Measurements from ENCODE around the gene ST3GAL3.
"Not testable (repeated sequence)": the region's sequence is repeated elsewhere in the genome, so short reads cannot be mapped to it uniquely, and the experiment has no call there.

ST3GAL3 gene

DNA sequence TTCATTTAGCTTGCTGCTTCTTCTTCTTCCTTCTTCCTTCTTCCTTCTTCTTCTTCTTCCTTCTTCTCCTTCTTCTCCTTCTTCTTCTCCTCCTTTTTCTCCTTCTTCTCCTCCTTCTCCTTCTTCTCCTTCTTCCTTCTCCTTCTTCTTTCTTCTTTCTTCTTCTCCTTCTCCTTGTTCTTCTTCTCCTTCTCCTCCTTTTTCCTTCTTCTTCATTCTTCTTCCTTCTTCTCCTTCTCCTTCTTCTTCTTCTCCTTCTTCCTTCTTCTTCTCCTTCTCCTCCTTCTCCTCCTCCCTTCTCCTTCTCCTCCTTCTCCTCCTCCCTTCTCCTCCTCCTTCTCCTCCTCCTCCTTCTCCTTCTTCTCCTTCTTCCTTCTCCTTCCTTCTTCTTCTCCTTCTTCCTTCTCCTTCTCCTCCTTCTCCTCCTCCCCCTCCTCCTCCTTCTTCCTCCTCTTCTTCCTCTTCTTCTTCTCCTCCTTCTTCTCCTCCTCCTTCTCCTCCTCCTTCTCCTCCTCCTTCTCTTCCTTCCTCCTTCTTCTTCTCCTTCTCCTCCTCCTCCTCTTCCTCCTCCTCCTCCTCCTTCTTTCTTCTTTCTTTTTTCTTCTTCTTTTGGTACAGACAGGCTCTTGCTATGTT, 110.1 kb downstream of the ST3GAL3 start:
- no peak for DNase-seq (ENCODE audit: extremely low read depth in 1 of 2, low read depth in 1 of 2)

DNA sequence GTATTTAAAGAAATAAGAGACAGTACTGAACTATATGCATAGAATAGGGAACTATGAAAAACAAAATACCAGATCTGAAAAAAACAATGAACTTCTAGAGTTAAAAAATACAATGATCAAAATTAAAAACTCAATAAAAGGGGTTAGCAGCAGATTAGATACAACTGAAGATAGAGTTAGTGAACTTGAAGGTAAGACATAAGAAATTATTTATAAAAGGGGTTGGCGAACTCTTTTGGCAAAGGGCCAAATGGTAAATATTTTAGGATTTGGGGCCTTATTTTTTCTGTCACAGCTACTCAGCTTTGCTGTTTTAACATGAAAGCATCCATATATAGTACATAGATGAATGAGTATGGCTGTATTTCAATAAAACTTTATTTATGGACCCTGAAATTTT, 111.4 kb downstream of the ST3GAL3 start:
- DNase-seq (ENCODE audit: extremely low read depth in 1 of 2, low read depth in 1 of 2) = no peak

DNA sequence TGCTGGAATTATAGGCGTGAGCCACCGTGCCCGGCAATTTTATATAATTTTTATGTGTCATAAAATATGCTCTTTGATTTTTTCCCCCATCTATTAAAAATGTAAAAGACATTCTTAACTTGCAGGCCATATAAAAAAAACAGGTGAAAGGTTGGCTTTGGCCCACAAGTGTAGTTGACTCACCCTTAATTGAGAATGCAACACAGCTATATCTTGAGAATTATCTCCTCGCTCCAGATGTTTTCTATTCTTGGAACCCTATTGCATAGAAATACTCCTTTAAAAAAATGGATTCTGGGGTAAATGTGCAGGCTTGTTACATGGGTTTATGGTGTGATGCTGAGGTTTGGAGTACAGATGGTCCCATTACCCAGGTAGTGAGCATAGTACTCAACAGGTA, 112.0 kb downstream of the ST3GAL3 start:
- no peak for DNase-seq (ENCODE audit: extremely low read depth in 1 of 2, low read depth in 1 of 2)

DNA sequence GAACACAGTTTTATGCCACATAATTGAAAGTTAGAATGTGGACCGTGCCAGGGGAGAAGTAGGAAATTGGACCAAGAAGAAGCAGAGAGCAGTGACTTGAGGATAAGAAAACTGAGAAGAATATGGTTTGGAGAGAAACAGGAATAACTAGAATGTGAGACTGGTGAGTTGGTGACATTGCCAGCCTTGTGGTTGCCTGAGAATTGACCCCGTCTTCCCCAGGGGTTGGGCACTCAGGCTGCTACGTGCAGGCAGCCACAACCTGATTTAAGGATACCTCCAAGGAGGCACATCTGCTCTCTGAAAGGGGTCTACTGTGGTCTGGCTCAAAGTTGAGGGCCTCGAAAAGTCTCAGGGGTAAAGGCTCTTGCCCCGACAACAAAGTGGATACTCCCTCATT, 114.1 kb downstream of the ST3GAL3 start:
- DNase-seq (ENCODE audit: extremely low read depth in 1 of 2, low read depth in 1 of 2) = no peak

DNA sequence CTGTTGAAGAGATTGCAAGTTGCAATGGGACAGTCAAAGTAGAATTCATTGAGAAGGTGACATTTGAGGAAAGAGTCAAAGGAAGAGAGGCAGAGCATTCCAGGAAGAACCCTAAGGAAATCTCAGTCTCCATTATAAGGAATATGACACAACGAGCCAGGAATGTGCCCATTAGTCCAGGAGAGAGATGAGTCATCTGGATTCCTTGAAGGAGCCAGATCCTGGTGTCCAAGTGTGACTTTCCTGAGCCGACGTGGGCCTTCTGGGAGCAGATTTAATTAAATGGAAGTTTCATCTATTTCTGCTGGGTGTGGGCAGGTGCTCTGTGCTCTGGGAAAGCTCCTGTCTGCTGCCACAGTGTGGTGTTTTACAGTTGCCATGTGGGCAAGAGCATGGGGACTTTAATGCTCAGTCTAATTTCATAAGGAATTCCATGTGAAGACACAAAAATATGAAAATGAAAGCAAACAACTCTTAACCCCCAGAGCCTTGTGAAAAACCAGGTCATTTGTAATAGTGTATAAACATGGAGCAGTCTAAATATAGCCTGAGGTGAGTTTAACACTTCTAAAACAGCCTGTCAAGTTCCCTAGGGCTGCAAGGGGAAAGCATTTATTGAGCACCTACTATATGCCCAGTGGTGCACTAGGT, 114.8 kb downstream of the ST3GAL3 start:
- no peak for DNase-seq (ENCODE audit: extremely low read depth in 1 of 2, low read depth in 1 of 2)

DNA sequence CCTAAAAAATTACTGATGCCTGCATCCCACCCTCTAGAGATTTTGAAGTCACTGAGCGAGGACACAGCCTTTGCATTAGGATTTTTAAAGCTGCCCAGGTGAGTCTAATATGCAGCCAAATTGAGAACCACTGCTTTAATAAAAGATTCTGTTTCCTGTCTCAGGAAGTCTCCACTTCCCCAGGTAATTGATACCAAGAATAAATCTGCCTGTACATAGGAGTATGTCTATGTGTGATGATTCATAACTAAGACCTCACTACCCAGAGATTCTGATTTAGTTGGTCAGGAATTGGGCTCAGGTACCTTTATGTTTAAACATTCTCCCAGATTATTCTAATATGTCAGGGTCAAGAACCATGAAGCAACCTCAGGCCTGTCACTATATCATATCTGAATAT, 117.5 kb downstream of the ST3GAL3 start:
- DNase-seq (ENCODE audit: extremely low read depth in 1 of 2, low read depth in 1 of 2) = no peak

DNA sequence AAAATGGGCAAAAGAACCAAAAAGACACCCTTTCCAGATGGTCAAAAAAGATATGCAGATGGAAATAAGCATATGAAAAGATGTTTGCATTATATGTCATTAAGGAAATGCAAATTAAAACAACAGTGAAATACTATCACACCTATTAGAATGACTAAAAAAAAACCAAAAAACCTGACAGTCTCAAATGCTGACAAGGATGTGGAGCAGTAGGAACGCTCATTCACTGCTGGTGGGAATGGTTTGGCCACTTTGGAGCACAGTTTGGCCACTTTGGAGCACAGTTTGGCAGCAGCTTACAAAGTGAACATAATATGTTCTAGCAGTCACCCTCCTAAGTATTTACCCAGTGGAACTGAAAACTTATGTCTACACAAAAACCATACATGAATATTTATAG, 121.2 kb downstream of the ST3GAL3 start:
- DNase-seq (ENCODE audit: extremely low read depth in 1 of 2, low read depth in 1 of 2) = no peak

DNA sequence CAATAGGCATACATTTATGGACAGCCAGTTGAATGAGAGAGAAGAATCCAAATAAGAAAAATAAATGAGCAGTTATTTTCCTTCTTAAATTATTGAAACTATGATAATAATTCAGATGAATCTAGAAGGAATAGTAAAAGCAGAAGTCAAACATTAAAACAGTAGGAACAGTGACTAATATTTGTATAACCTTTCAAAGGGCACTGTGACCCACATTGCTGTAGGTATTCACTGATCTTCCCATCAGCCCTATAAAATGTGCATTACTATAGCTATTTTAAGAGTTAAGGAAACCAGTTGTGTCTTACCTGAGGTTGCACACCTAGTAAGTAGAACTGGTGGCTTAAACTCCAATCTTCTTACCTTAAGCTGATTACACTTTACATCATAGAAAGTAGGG, 123.5 kb downstream of the ST3GAL3 start:
- DNase-seq (ENCODE audit: extremely low read depth in 1 of 2, low read depth in 1 of 2) = no peak

DNA sequence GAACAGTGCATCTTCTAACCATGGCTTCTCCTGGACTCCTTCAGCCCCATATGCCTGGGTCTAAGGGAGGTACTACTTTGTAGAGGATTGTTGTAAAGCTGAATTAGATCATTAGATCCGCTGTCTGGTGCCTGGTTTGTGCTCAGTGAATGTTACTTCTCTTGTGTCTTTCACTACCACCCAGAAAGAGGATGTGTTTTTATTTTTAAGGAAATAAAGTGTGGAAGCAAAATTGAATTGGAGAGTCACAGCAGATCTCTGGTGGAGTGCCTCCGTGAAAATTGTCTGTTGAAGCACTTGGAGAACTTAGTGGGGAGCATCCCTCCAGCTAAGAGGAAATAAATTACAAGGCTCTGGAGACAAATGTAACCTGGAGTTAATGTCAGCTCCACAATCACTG, 124.5 kb downstream of the ST3GAL3 start:
- no peak for DNase-seq (ENCODE audit: extremely low read depth in 1 of 2, low read depth in 1 of 2)

DNA sequence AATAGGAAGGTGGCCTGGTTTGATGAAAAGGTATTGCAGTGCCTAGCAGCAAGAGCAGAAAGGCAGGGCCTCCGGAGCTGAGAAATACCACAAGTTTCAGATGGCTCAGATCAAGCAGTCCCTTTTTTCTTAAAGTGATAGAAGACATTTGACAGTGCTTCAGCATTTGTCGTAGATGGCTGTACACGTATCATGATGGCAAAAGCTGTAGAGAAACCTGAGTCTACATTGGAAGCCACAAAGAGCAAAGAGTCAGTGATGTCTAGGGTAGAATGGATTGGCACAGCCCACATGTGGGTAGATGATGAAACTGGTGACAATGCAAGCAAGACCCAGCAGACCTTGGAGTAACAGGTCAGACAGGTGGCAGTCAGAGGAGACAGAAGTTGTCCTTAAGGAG, 124.9 kb downstream of the ST3GAL3 start:
- DNase-seq (ENCODE audit: extremely low read depth in 1 of 2, low read depth in 1 of 2) = no peak

DNA sequence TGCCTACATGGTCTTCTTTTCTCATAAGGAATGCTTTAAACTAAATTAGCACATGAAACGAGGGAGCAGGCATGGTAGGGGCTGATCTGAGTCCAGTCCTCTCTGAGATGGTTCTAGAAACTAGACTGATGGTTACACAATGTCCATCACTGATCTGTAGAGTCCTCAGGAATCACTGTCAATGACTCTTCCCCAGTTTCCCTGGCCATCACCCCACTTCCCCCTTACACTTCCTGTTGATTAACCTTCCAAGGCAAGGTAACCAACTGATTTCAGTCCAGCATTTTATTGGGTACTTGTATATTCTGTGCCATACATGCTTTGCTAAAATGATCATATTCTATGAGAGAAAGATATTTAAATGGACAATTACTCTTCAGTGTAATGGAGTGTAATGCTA, 125.7 kb downstream of the ST3GAL3 start:
- no peak for DNase-seq (ENCODE audit: extremely low read depth in 1 of 2, low read depth in 1 of 2)

DNA sequence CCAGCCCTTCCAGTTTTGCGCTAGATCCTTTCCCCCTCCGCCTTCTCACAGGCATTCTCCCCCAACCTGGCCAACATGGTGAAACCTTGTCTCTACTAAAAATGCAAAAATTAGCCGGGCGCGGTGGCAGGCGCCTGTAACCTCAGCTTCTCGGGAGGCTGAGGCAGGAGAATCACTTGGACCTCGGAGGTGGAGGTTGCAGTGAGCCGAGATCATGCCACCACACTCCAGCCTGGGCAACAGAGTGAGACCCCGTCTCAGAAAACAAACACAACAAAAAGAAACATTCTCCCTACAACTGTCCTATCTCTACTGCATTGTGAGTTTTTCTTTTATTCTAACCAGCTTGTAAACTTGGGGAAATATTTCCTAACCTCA, 126.6 kb downstream of the ST3GAL3 start:
- DNase-seq (ENCODE audit: extremely low read depth in 1 of 2, low read depth in 1 of 2) = not testable (repeated sequence)

DNA sequence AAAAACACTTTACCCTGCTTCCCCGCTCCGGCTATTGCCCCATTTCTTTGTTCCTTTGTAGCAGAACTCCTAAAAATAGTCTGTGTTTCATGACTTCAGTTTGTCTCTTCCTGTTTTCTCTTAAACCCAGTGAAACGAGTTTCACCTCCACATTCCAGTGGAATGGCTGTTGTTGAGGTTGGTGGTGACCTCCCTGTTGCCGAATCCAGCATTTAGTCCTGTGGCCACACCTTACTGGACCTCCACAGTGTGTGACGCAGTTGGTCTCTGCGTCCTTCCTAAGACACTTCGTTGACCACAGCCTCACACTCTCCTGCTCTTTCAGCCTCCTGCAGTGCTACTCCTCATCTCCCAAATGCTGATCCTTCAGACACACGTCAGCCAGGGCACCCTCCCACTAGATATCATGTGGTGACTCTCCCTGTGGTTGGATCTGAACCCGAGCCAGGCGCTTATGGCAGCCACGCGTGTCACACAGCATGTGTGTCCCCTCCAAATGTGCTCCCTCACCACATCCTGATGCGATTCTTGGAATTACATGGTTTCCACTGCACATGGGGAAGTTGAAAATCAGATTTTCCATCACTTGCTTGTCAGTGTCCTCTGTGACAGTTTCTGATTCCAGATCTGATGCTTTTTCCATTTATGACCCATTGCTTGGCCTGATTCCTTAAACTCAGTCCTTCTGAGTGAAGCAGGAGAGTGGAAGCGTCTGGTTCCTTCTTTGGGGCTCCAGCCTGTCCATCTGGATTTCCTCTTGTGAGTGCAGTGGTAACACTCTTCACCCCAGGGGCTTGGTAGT, 127.1 kb downstream of the ST3GAL3 start:
- DNase-seq (ENCODE audit: extremely low read depth in 1 of 2, low read depth in 1 of 2) = no peak

DNA sequence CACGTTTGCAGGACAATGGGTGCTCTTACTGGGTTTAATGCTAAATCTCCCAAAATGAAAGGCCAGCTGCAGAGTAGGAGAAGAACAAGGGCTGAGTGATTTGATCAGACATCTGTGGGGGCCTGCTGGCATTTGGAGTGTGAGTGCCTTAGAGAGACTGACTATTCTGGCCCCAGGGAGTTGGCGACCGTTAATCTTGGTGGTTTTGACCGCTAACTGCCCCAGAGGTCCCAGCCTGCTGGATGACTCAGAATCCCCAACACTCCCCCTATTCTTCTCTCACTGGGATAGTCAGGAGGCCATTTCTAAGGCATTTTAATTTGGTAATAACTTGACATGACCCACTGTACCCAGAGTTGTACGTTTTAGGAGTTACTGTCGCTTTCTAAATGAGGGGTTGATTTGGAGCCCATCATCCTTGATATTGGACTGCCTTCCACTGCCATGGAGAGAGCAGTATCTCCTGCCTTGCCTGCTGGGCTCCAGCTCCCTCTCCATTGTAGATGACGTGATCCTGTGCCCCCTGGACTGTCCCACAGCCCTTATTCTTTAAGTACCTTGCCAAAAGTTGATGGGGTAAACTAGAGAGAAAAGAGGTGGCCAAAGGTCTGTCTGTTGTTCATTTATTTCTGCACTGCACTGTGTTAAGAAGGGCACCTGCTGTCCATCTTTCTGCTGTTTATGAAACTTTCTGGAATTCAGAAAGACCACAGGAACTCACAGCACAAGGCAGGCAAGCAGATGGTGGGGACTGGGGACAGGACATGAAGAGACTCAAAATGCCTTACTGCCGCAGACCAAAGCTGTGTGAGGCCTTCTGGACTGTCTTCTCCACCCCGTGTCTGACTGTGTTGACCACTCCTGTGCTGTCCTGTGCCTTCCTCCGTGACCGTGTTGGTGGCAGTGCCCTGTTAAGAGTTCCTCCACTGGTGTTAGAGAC, 128.0 kb downstream of the ST3GAL3 start:
- DNase-seq (ENCODE audit: extremely low read depth in 1 of 2, low read depth in 1 of 2) = no peak

DNA sequence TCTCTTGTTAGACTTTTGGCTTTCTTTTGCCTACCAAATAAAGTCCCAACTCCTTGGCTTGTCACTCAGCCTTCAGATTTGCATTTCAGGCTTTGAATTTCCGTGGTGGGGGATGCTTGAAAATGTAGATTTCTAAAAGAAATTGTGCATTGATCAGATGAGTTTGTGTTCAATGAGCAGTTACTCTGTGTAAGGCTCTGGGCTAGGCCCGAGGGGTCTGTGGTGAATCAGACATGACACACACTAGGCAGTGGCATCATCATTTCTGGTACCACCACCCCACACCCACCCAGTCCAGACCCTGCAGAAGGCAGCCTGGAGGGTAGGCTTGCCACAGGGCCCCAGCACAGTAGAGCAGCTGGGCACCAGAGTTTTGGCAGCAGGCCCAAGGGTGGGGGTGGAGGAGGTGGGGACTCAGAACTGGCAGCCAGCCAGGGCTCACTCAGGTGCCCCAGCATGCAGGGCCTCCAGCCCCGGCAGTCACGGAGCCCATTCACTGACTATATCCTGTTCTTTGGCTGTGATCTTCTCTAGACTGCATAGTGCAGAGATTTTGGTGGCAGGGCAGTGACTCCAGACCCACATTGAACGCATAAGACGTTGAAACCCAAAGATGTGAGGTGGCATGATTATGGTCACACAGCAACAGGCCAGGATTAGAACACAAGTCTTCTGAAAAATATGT, 129.1 kb downstream of the ST3GAL3 start:
- DNase-seq (ENCODE audit: extremely low read depth in 1 of 2, low read depth in 1 of 2) = peak; percentile 38 to 48

DNA sequence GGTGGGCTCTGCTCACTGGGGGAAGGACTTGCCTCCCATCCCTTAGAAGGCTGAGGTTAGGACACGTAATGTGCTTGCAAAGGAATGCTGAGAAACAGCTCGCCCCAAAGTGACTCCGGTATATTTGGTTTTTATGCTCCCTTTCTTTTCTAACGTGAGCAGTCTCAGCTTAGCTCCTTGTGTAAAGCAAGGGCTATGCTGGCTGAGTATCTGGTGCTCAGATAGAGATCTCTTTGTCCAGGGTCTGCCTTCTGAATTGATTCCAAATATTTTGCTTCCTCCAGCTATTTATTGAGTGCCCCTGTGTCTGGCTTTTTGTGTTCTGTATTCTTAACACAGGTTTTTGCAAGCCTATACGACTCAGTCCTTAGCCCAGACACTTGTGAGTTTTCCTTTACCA, 131.7 kb downstream of the ST3GAL3 start:
- DNase-seq (ENCODE audit: extremely low read depth in 1 of 2, low read depth in 1 of 2) = no peak

DNA sequence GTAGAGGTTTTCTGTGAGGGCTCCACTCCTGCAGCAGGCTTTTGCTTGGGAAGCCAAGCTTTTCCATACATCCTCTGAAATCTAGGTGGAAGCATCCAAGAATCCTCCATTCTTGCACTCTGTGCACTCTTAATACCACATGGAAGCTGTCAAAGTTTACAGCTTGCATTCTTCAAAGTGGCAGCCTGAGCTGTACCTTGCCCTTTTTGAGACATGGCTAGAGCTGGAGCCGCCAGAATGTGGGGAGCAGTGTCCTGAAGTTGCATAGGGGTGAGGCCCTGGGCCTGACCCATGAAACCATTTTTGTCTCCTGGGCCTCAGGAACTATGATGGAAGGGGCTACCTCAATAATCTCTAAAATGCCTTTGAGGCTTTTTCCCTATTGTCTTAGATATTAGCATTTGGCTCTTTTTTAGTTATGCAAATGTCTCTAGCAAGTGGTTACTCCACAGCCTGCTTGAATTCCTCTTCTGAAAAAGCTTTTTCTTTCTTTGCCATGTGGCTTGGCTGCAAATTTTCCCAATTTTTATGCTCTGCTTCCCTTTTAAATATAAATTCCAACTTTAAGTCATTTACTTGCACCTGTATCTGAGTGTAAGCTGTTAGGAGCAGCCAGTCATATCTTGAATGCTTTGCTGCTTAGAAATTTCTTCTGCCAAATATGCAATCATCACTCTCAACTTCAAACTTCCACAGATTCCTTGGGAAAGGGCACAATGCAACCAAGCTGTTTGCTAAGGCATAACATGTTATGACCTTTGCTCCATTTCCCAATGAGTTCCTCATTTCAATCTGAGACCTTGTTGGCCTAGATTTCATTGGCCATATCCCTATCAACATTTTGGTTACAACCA, 134.2 kb downstream of the ST3GAL3 start:
- DNase-seq (ENCODE audit: extremely low read depth in 1 of 2, low read depth in 1 of 2) = no peak

DNA sequence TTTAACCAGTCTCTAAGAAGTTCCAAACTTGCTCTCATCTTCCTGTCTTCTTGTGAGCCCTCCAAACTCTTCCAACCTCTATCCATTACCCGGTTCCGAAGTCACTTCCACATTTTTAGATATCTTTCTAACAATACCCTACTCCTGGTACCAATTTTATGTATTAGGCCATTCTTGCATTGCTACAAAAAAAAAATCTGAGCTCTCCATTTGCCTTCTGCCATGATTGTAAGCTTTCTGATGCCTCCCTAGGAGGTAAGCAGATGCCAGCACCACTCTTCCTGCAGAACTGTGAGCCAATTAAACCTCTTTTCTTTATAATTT, 134.8 kb downstream of the ST3GAL3 start:
- no peak for DNase-seq (ENCODE audit: extremely low read depth in 1 of 2, low read depth in 1 of 2)

DNA sequence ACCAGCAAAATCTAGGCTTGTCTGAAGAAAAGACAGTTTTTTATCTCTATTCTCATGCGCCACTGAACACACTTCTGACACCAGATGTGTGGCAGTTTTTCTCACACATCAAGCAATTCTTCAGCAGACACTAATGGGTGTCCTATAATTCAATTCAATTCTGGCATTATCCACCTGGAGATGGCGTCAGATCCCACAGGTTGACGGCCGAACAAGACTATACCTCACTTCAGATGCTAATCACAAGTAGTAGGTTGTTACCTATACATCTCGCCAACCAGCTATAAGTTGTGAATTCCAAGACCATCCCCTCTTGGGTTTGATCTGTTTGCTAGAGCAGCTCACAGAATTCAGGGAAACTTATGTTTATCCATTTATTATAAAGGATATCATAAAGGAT, 136.3 kb downstream of the ST3GAL3 start:
- no peak for DNase-seq (ENCODE audit: extremely low read depth in 1 of 2, low read depth in 1 of 2)

DNA sequence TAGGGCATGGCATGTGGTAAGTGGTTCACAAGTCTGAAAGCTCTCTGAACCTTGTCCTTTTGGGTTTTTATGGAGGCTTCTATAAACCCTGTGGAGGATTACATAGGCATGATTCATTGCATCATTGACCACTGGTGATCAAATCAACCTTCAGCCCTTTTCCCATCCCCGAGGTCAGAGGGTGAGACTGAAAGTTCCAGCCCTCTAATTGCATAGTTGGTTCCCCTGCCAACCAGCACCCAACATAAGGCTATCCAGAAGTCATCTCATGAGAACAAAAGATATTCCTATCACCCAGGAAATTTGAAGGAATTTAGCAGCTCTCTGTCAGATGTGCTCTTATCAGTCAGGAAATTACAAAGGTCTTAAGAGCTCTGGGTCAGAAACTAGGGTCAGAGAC, 136.8 kb downstream of the ST3GAL3 start:
- no peak for DNase-seq (ENCODE audit: extremely low read depth in 1 of 2, low read depth in 1 of 2)
